Type B pancreatic cell (in vitro differentiated cells): Measurements from ENCODE around the gene SPRR2G. TPM values are rescaled to one million over a fixed set of nuclear protein-coding genes. Genes with fewer than 3 reads are reported as not detected.
"Not testable (repeated sequence)": the region's sequence is repeated elsewhere in the genome, so short reads cannot be mapped to it uniquely, and the experiment has no call there.

Experiments used
- DNase-seq: peaks from one replicate; pipeline ENCODE4 v3.0.0; 2021; ENCODE audit warnings: mixed read lengths; ENCODE audit not compliant: unreplicated experiment; ENCODE audit errors: extremely low spot score
- H3K27ac Mint-ChIP-seq: 2 replicates; pipeline ENCODE4 v1.8.0; 2021; ENCODE audit warnings: mild to moderate bottlenecking, mixed read lengths
- H3K27me3 Mint-ChIP-seq: 2 replicates; pipeline ENCODE4 v1.8.0; 2021; ENCODE audit warnings: mixed read lengths
- H3K36me3 Mint-ChIP-seq: 2 replicates; pipeline ENCODE4 v1.8.0; 2021; ENCODE audit warnings: mixed read lengths
- H3K4me1 Mint-ChIP-seq: one replicate; pipeline ENCODE4 v1.8.0; 2021; ENCODE audit warnings: mixed read lengths; ENCODE audit not compliant: unreplicated experiment
- H3K4me3 Mint-ChIP-seq: 2 replicates; pipeline ENCODE4 v1.8.0; 2021; ENCODE audit warnings: mild to moderate bottlenecking, mixed read lengths
- H3K9me3 Mint-ChIP-seq: 2 replicates; pipeline ENCODE4 v1.8.0; 2021; ENCODE audit warnings: mixed read lengths
- total RNA-seq: library from RNA; stranded (reverse); gene quantifications from 2 replicates; pipeline ENCODE4 v1.2.1, GENCODE V29; 2021; ENCODE audit warnings: low replicate concordance
- TF ChIP-seq, protein P1 (sequence below): fragments of 200-600 bp; sonication (generic); conservative IDR thresholded peaks from 2 replicates; pipeline ENCODE4 v1.5.0; 2021; ENCODE audit warnings: antibody characterized with exemption, mild to moderate bottlenecking

Gene SPRR2G
- total RNA-seq, 1 donor from 2014 or later = not detected

DNA sequence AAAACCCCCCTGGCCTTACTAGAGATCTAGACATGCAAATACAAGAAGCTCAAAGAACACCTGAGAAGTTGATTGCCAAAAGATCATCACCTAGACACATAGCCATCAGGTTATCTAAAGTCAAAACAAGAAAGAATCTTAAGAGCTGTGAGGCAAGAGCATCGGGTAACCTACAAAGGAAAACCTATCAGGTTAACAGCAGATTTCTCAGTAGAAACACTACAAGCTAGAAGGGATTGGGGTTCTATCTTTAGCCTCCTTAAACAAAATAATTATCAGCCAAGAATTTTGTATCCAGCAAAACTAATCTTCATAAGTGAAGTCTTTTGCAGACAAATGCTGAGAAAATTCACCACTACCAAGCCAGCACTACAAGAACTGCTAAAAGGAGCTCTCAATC lies 25.2 kb downstream of the SPRR2G start:
- peaks cover 10% of the 10 kb centered on the region for H3K4me1 Mint-ChIP-seq
- no peaks in the 10 kb centered on the region for H3K36me3 Mint-ChIP-seq
- H3K27me3 Mint-ChIP-seq = no peaks in the 10 kb centered on the region
- no peak for DNase-seq
- H3K4me3 Mint-ChIP-seq = no peak overlapping the region
- peaks cover 18% of the 10 kb centered on the region for H3K9me3 Mint-ChIP-seq
- TF ChIP-seq, protein P1, sequence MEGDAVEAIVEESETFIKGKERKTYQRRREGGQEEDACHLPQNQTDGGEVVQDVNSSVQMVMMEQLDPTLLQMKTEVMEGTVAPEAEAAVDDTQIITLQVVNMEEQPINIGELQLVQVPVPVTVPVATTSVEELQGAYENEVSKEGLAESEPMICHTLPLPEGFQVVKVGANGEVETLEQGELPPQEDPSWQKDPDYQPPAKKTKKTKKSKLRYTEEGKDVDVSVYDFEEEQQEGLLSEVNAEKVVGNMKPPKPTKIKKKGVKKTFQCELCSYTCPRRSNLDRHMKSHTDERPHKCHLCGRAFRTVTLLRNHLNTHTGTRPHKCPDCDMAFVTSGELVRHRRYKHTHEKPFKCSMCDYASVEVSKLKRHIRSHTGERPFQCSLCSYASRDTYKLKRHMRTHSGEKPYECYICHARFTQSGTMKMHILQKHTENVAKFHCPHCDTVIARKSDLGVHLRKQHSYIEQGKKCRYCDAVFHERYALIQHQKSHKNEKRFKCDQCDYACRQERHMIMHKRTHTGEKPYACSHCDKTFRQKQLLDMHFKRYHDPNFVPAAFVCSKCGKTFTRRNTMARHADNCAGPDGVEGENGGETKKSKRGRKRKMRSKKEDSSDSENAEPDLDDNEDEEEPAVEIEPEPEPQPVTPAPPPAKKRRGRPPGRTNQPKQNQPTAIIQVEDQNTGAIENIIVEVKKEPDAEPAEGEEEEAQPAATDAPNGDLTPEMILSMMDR = no peak
- H3K27ac Mint-ChIP-seq = no peak overlapping the region

DNA sequence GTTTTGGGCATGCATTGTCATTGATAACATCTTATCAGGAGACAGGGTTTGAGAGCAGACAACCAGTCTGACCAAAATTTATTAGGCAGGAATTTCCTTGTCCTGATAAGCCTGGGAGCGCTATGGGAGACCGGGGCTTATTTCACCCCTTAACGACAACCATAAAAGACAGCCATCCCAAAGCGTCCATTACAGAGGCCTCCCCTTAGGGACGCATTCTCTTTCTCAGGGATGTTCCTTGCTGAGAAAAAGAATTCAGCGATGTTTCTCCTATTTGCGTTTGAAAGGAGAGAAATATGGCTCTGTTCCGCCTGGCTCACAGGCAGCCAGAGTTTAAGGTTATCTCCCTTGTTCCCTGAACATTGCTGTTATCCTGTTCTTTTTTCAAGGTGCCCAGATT lies 26.9 kb downstream of the SPRR2G start:
- not testable (repeated sequence) for H3K4me1 Mint-ChIP-seq, H3K36me3 Mint-ChIP-seq, H3K4me3 Mint-ChIP-seq, H3K27me3 Mint-ChIP-seq, DNase-seq
- peak overlapping the region; percentile 99 for H3K27ac Mint-ChIP-seq
- peaks cover 18% of the 10 kb centered on the region for H3K9me3 Mint-ChIP-seq

DNA sequence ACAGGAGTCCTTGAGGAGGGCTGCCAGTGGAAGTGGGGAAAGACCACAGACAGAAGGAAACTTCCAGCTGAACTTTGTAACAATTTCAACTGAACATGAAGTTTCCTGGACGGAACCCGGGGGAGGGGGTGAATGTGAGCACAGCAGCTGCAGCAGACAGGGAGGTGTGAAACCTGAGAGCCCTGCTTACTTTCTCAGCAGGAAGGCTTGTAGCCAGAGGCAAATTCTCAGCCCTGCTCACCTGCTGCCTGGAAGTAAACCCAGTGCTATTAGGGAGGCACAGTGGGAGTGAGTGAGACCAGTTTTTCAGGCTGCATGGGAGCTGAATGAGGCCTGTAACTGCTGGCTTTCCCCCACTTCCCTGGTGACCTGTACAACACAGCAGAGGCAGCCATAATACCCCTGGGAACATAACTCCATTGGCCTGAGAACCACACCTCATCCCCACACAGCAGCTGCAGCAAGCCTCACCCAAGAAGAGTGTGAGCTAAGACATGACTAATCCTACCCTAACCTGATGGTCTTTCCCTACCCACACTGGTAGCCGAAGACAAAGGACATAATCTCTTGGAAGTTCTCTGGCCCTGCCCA lies 27.8 kb downstream of the SPRR2G start:
- TF ChIP-seq, protein P1 = no peak
- H3K36me3 Mint-ChIP-seq = no peaks in the 10 kb centered on the region
- H3K27ac Mint-ChIP-seq = peak overlapping the region; percentile 99
- peak overlapping the region; percentile 71 for H3K4me3 Mint-ChIP-seq
- H3K4me1 Mint-ChIP-seq = peaks cover 10% of the 10 kb centered on the region
- H3K9me3 Mint-ChIP-seq = peaks cover 18% of the 10 kb centered on the region
- no peaks in the 10 kb centered on the region for H3K27me3 Mint-ChIP-seq
- DNase-seq = no peak

DNA sequence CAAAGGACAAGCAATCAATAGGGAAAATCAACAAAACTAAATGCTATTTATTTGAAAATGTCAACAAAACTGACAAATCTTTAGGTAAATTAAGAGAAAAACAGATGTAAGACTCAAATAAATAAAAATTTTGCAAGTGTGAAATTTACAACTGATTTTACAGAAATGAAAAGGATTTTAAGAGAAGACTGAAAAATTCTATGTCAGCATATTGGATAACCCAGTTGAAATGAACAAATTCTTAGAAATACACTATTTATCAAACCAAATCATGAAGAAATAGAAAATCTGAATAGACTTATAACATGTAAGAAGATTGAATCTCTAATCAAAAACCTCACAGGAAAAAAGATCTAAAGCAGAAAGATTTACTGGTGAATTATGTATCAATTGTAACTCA lies 29.7 kb downstream of the SPRR2G start:
- Mint-ChIP-seq H3K4me1 (peaks cover 10% of the 10 kb centered on the region), H3K27ac (no peak overlapping the region), H3K36me3 (no peaks in the 10 kb centered on the region), H3K9me3 (peaks cover 18% of the 10 kb centered on the region), H3K4me3 (no peak overlapping the region), H3K27me3 (no peaks in the 10 kb centered on the region)
- no peak for DNase-seq
- TF ChIP-seq, protein P1 = no peak

DNA sequence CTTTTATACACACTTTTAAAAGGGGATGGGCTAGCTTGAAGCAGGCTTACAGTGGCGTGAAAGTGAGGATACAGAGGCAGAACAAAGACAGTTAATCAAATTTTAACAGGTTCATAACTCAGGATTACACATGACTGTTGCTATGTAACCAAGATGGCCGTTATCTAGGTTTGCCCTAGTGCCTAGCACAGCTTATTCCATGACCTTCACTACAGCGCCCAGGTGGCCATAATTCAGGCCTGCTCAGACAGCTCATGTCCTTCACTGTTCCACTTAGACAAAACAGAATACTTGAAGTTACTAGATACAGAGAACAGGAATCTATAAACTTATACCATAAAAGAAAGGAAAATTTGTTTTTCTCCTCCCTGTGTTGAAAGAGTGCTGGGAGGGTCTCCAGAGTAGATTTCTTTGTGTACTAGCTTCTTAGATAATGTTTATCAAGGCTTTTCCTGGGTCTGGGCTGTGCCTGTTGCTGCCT lies 31.2 kb downstream of the SPRR2G start:
- TF ChIP-seq, protein P1 = no peak
- peaks cover 6% of the 10 kb centered on the region for H3K9me3 Mint-ChIP-seq
- peaks cover 10% of the 10 kb centered on the region for H3K4me1 Mint-ChIP-seq
- H3K4me3 Mint-ChIP-seq = no peak overlapping the region
- no peaks in the 10 kb centered on the region for H3K27me3 Mint-ChIP-seq
- H3K27ac Mint-ChIP-seq = peak overlapping the region; percentile 7
- no peak for DNase-seq
- no peaks in the 10 kb centered on the region for H3K36me3 Mint-ChIP-seq

DNA sequence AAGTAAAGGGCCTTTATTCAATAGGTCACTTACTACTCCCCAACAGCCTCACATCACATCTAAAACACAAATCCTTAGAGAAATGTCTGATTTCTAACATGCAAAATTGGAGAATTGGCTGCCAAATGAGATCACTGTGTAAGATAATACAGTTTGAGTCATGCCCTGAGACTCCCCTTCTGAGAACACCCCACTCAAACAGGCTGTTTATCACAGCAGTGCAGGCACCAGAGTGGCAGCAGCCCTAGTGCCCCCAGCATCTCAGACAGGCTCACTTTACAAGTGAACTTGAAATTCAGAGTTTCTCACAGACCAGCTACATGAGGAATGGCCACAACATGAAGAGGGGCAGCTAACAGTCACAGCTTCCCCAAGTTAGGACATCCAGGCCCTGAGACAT lies 35.4 kb downstream of the SPRR2G start:
- H3K9me3 Mint-ChIP-seq, DNase-seq, H3K4me3 Mint-ChIP-seq, H3K27me3 Mint-ChIP-seq, H3K4me1 Mint-ChIP-seq, H3K36me3 Mint-ChIP-seq: not testable (repeated sequence)
- H3K27ac Mint-ChIP-seq = peak overlapping the region; percentile 33

DNA sequence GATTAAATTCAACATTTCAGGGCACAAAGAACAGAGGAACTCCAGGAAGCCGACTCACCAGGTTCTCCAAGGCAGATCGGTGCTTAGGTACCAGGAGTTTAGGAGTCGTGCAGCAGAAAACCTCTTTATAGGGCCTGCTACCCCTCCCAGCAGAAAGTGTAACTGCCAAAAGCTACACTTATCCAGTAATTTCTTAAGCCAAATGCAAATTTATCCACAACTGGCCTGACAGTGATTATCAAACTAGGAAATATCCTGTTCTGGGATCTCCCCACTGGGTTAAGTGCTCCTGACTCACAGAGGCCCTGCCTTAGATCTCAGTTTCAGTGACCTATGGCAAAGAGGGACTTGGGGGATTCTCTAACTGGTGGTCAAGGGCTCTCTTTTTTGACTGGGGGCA lies 37.3 kb downstream of the SPRR2G start, which contains the start of gene SPRR2F:
Gene SPRR2F (minus strand): TSS at position 101 of the 400 bp plus-strand sequence. CDS start 783 bp downstream, outside the sequence.
- H3K9me3 Mint-ChIP-seq = no peaks in the 10 kb centered on the region
- TF ChIP-seq, protein P1 = no peak
- no peaks in the 10 kb centered on the region for H3K4me1 Mint-ChIP-seq
- H3K27ac Mint-ChIP-seq = no peak within 1 kb of the TSS
- DNase-seq = no peak
- H3K27me3 Mint-ChIP-seq = no peaks in the 10 kb centered on the region
- H3K4me3 Mint-ChIP-seq = no peak within 1 kb of the TSS
- H3K36me3 Mint-ChIP-seq = no peaks in the 10 kb centered on the region

DNA sequence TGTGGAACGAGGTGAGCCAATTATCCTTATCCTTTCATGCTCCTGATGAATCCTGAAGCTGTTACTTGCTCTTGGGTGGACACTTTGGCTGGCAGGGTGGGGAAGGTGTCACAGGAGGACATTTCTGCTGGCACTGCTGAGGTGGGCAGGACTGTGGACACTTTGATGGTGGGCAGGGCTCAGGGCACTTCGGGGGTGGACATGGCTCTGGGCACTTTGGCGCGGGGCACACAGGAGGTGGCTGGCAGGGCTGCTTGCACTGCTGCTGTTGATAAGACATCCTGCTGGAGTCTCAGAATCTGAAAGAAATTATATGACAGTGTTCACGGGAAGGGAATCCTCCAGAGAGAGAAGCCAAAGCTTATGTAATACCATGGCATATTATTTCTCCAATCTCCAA lies 38.2 kb downstream of the SPRR2G start:
- not testable (repeated sequence) for H3K9me3 Mint-ChIP-seq, H3K27me3 Mint-ChIP-seq, H3K4me1 Mint-ChIP-seq, H3K4me3 Mint-ChIP-seq, H3K27ac Mint-ChIP-seq, H3K36me3 Mint-ChIP-seq, DNase-seq
